Pancreas (tissue), 10 donors: Measurements from ENCODE around the gene LITAF. TPM values are rescaled to one million over a fixed set of nuclear protein-coding genes. Genes with fewer than 3 reads are reported as not detected.

Experiments used
- ATAC-seq, 4 donors: fragments of 200-7000 bp; cut with Tn5 transposase; one replicate each; pipeline versions ENCODE4 v1.8.0 to v1.9.1; 2020; ENCODE audit warnings: mild to moderate bottlenecking in 4 of 4, moderate library complexity in 4 of 4
- DNase-seq, 6 donors: peaks; one replicate each; pipeline ENCODE4 v3.0.0-alpha.2; 2020
- FAIRE-seq: peaks from 2 replicates; lab custom pipeline; 2012; peaks lifted over from hg19 to GRCh38; lab: Jason Lieb, UNC
- H3K27ac ChIP-seq, 4 donors: fragments of 200-600 bp; sonication (generic); 1 replicate in 3 of 4; 2 replicates in 1 of 4; pipeline versions ENCODE4 v1.5.0 to v1.8.0; 2020
- H3K27me3 ChIP-seq, 4 donors: fragments of 200-600 bp; one replicate each; pipeline ENCODE4 v1.8.0; 2021
- H3K36me3 ChIP-seq, 3 donors: fragments of 200-600 bp; sonication (generic) in 1 of 3; one replicate each; pipeline versions ENCODE4 v1.5.0 to v1.8.0; 2020 to 2021
- H3K4me1 ChIP-seq, 3 donors: fragments of 200-600 bp; one replicate each; pipeline ENCODE4 v1.8.0; 2021
- H3K4me3 ChIP-seq, 4 donors: fragments of 200-600 bp; sonication (generic) in 2 of 4; one replicate each; pipeline versions ENCODE4 v1.5.0 to v1.8.0; 2020 to 2021
- H3K9me3 ChIP-seq, 4 donors: fragments of 200-600 bp; one replicate each; pipeline ENCODE4 v1.8.0; 2021
- CTCF ChIP-seq, 4 donors: fragments of 200-600 bp; sonication (generic) in 3 of 4; IDR thresholded peaks; one replicate each; pipeline versions ENCODE4 v1.5.0 to v1.8.0; 2021; ENCODE audit warnings: antibody characterized with exemption in 4 of 4
- WGBS, 2 donors: extraction: QIAGEN DNeasy Blood & Tissue Kit; methylation state at CpG; one replicate each; pipeline ENCODE4 v1.1.7; 2013; 5-methylcytosine and 5-hydroxymethylcytosine counted together
- intact Hi-C, 3 donors: fragments of 100-400 bp; cut with DNase I; formaldehyde crosslinking; loops; one replicate each; pipeline versions ENCODE4 v1.11.1 to v1.14.2; 2022
- polyA plus RNA-seq, 2 donors: library from polyadenylated mRNA; stranded (reverse); fragments of 200-250 nt; gene quantifications; one replicate each; pipeline ENCODE4 v1.2.3, GENCODE V29; 2013
- total RNA-seq, 6 donors: library from RNA; stranded (reverse); fragmentation: NEBNext Ultra II Directional in 4 of 6; extraction: Animal tissue kit (Norgen Biotek cat#: 25700) in 4 of 6; gene quantifications; one replicate each; pipeline versions ENCODE4 v1.2.1 to v1.2.4, GENCODE V29; 2021 to 2023
- donor health status: healthy with polysubstance abuse.
- donor health status: DM: no; HTN: no; CAD: no; lungs with moderate emphysema.
- donor health status: DM: no; HTN: no; CAD: no.
- donor health status: control.
- donor health status: control.
- donor health status: Bipolar disorder and iron deficiency.
- donor health status: DM: yes; HTN: yes; CAD: no.
- donor health status: DM: no; HTN: no; CAD: no.
- donor health status: DM: no; HTN: no; CAD: no.
- donor health status: DM: yes; HTN: yes; CAD: no.

Gene LITAF
- total and polyA plus RNA-seq, 8 donors, result 17.6 to 85.3 (median 32.3) TPM

- H3K9me3 ChIP-seq, result no peaks in the 10 kb centered on the region
- FAIRE-seq, result no peak
- no peaks in the 10 kb centered on the region for H3K27me3 ChIP-seq
- peak overlapping the region; percentile 68 to 82 (median 80) for H3K27ac ChIP-seq
- intact Hi-C loops, result no loop called here
- WGBS, 2 donors, result 44 to 57% methylated on average over 5 of the region's 5 CpGs
- no peaks in the 10 kb centered on the region for H3K4me1 ChIP-seq
- no peak overlapping the region for H3K4me3 ChIP-seq
- ATAC-seq, result peak in 1 of 4 donors; percentile 11
- H3K36me3 ChIP-seq, result no peaks in the 10 kb centered on the region
- no peak for DNase-seq
- no peak for TF ChIP-seq CTCF (IDR thresholded peaks at IDR 0.05)
Observed at GRCh38 chr16:11612665-11613025, 25.9 kb upstream of the LITAF start.

- H3K4me1 ChIP-seq, result no peaks in the 10 kb centered on the region
- H3K27ac ChIP-seq, result peak overlapping the region; percentile 68 to 82 (median 80)
- peak in 5 of 6 donors; percentile 62 to 82 (median 76) for DNase-seq
- no peaks in the 10 kb centered on the region for H3K36me3 ChIP-seq
- H3K4me3 ChIP-seq, result no peak overlapping the region
- no peaks in the 10 kb centered on the region for H3K27me3 ChIP-seq
- intact Hi-C loops, result no loop called here
- 40 to 55% methylated on average over 23 of the region's 23 CpGs for WGBS, 2 donors
- H3K9me3 ChIP-seq, result no peaks in the 10 kb centered on the region
- no peak for TF ChIP-seq CTCF (IDR thresholded peaks at IDR 0.05)
- peak; percentile 82 to 91 (median 88) for ATAC-seq
- FAIRE-seq, result no peak
Observed at GRCh38 chr16:11611871-11612664, 25.3 kb upstream of the LITAF start.

GRCh38 chr16:11610580-11610979, 23.9 kb upstream of the LITAF start:
- FAIRE-seq, result no peak
- H3K36me3 ChIP-seq, result no peaks in the 10 kb centered on the region
- H3K27me3 ChIP-seq, result no peaks in the 10 kb centered on the region
- no peaks in the 10 kb centered on the region for H3K9me3 ChIP-seq
- intact Hi-C loops, result no loop called here
- no peak overlapping the region for H3K4me3 ChIP-seq
- H3K4me1 ChIP-seq, result no peaks in the 10 kb centered on the region
- no peak for DNase-seq
- ATAC-seq, result no peak
- H3K27ac ChIP-seq, result no peak overlapping the region
- 62 to 87% methylated on average over 6 of the region's 6 CpGs for WGBS, 2 donors
- no peak for TF ChIP-seq CTCF (IDR thresholded peaks at IDR 0.05)

GRCh38 chr16:11610121-11610505, 23.4 kb upstream of the LITAF start:
- no peaks in the 10 kb centered on the region for H3K27me3 ChIP-seq
- intact Hi-C loops, result no loop called here
- no peaks in the 10 kb centered on the region for H3K36me3 ChIP-seq
- 65 to 71% methylated on average over 9 of the region's 9 CpGs for WGBS, 2 donors
- FAIRE-seq, result no peak
- H3K4me3 ChIP-seq, result no peak overlapping the region
- ATAC-seq, result no peak
- DNase-seq, result no peak
- TF ChIP-seq CTCF (IDR thresholded peaks at IDR 0.05), result no peak
- H3K4me1 ChIP-seq, result no peaks in the 10 kb centered on the region
- H3K9me3 ChIP-seq, result no peaks in the 10 kb centered on the region
- H3K27ac ChIP-seq, result no peak overlapping the region

- no peak for TF ChIP-seq CTCF (IDR thresholded peaks at IDR 0.05)
- ATAC-seq (no peak), DNase-seq (no peak), FAIRE-seq (no peak)
- no peaks in the 10 kb centered on the region for H3K27me3 ChIP-seq
- WGBS, 2 donors, result 64 to 69% methylated on average over 14 of the region's 14 CpGs
- no peaks in the 10 kb centered on the region for H3K36me3 ChIP-seq
- intact Hi-C loops, result no loop called here
- no peak overlapping the region for H3K27ac ChIP-seq
- no peak overlapping the region for H3K4me3 ChIP-seq
- no peaks in the 10 kb centered on the region for H3K4me1 ChIP-seq
- H3K9me3 ChIP-seq, result no peaks in the 10 kb centered on the region
Observed at GRCh38 chr16:11609474-11610120, 22.9 kb upstream of the LITAF start.
